Thyroid gland (tissue), 4 donors: ENCODE measurements around the gene GPC5. TPM values are rescaled to one million over a fixed set of nuclear protein-coding genes. Genes with fewer than 3 reads are reported as not detected.

Experiments used
- DNase-seq, 2 donors: peaks; one replicate each; pipeline ENCODE4 v3.0.0-alpha.2; 2019
- H3K27ac ChIP-seq, 3 donors: fragments of 200-600 bp; sonication (generic); 1 replicate in 2 of 3; 2 replicates in 1 of 3; pipeline ENCODE4 v1.5.1; 2016 to 2019; ENCODE audit warnings: mild to moderate bottlenecking in 1 of 3, moderate library complexity in 1 of 3
- H3K27me3 ChIP-seq: fragments of 200-600 bp; sonication (generic); one replicate; pipeline ENCODE4 v1.5.1; 2019
- H3K36me3 ChIP-seq, 2 donors: fragments of 200-600 bp; sonication (generic); one replicate each; pipeline ENCODE4 v1.5.1; 2016 to 2019
- H3K4me1 ChIP-seq, 2 donors: fragments of 200-600 bp; sonication (generic); one replicate each; pipeline ENCODE4 v1.5.1; 2017 to 2019
- H3K4me3 ChIP-seq, 3 donors: fragments of 200-600 bp; sonication (generic); replicated peaks in 1 of 3; 1 replicate in 2 of 3; 2 replicates in 1 of 3; pipeline ENCODE4 v1.5.1; 2016; ENCODE audit warnings: mild to moderate bottlenecking in 1 of 3
- H3K9me3 ChIP-seq: fragments of 200-600 bp; sonication (generic); one replicate; pipeline ENCODE4 v1.5.1; 2017
- CTCF ChIP-seq, 6 experiments: fragments of 200-600 bp in 3 of 6; fragments of 450-650 bp in 3 of 6; sonication (generic) in 3 of 6; IDR thresholded peaks; one replicate each; pipeline ENCODE4 v1.5.1; 2016 to 2019; ENCODE audit warnings: antibody characterized with exemption in 6 of 6, mild to moderate bottlenecking in 2 of 6, inconsistent platforms in 1 of 6, moderate library complexity in 1 of 6
- POLR2A ChIP-seq, 2 donors: fragments of 450-650 bp; IDR thresholded peaks; one replicate each; pipeline ENCODE4 v1.6.1; 2017; ENCODE audit warnings: antibody characterized with exemption in 2 of 2, mild to moderate bottlenecking in 2 of 2, moderate library complexity in 1 of 2
- WGBS, 2 donors: methylation state at CpG; one replicate each; pipeline ENCODE4 v1.1.5; 2017; 5-methylcytosine and 5-hydroxymethylcytosine counted together
- intact Hi-C: fragments of 100-400 bp; cut with DNase I; formaldehyde crosslinking; loops from one replicate; pipeline ENCODE4 v1.15.1; 2023
- total RNA-seq, 4 donors: library from RNA; depleted of rRNA; stranded (reverse); fragments of >200 nt; gene quantifications; one replicate each; pipeline ENCODE4 v1.2.3, GENCODE V29; 2016

Gene GPC5
- total RNA-seq, 4 donors from 2014 or later = 0.67 to 2.3 (median 1.3) TPM

- TF ChIP-seq POLR2A (IDR thresholded peaks at IDR 0.05) (no peak), CTCF (IDR thresholded peaks at IDR 0.05) (no peak)
- 69% methylated on average over 4 of the region's 4 CpGs for WGBS, 2 donors
- Histone ChIP-seq H3K27ac (no peak overlapping the region), H3K4me3 (no peak overlapping the region), H3K9me3 (no peaks in the 10 kb centered on the region), H3K27me3 (no peaks in the 10 kb centered on the region), H3K4me1 (no peaks in the 10 kb centered on the region), H3K36me3 (no peaks in the 10 kb centered on the region)
- intact Hi-C loops = no loop called here
- DNase-seq = no peak
Measured at GRCh38 chr13:92626274-92626673, 1227.9 kb downstream of the GPC5 start.

GRCh38 chr13:92640936-92641335 lies 1242.5 kb downstream of the GPC5 start:
- WGBS, 2 donors = 89 to 90% methylated on average over 5 of the region's 5 CpGs
- intact Hi-C loops = no loop called here
- TF ChIP-seq POLR2A (IDR thresholded peaks at IDR 0.05) = no peak
- TF ChIP-seq CTCF (IDR thresholded peaks at IDR 0.05) = no peak

GRCh38 chr13:92649140-92649813 lies 1250.9 kb downstream of the GPC5 start:
- intact Hi-C loops = no loop called here

More at GRCh38 chr13:92640936-92641335, 1242.5 kb downstream of the GPC5 start:
- Histone ChIP-seq H3K4me1 (no peaks in the 10 kb centered on the region), H3K27me3 (no peaks in the 10 kb centered on the region), H3K27ac (no peak overlapping the region), H3K4me3 (no peak overlapping the region), H3K36me3 (no peaks in the 10 kb centered on the region), H3K9me3 (no peaks in the 10 kb centered on the region)
- no peak for DNase-seq

GRCh38 chr13:92656103-92656502 lies 1257.7 kb downstream of the GPC5 start:
- no peak for TF ChIP-seq CTCF (IDR thresholded peaks at IDR 0.05)
- TF ChIP-seq POLR2A (IDR thresholded peaks at IDR 0.05) = no peak
- no peaks in the 10 kb centered on the region for H3K36me3 ChIP-seq
- intact Hi-C loops = no loop called here
- H3K27me3 ChIP-seq = no peaks in the 10 kb centered on the region
- H3K4me3 ChIP-seq = no peak overlapping the region
- H3K27ac ChIP-seq = no peak overlapping the region
- no peaks in the 10 kb centered on the region for H3K4me1 ChIP-seq
- no peaks in the 10 kb centered on the region for H3K9me3 ChIP-seq
- no peak for DNase-seq
- 94 to 98% methylated on average over 1 of the region's 1 CpG for WGBS, 2 donors

More at GRCh38 chr13:92649140-92649813, 1250.9 kb downstream of the GPC5 start:
- no peaks in the 10 kb centered on the region for H3K27me3 ChIP-seq
- H3K36me3 ChIP-seq = no peaks in the 10 kb centered on the region
- DNase-seq = no peak
- no peaks in the 10 kb centered on the region for H3K4me1 ChIP-seq
- no peak overlapping the region for H3K27ac ChIP-seq
- no peaks in the 10 kb centered on the region for H3K9me3 ChIP-seq
- H3K4me3 ChIP-seq = no peak overlapping the region
- TF ChIP-seq POLR2A (IDR thresholded peaks at IDR 0.05) = no peak
- no peak for TF ChIP-seq CTCF (IDR thresholded peaks at IDR 0.05)

- DNase-seq = no peak
- H3K27me3 ChIP-seq = no peaks in the 10 kb centered on the region
- intact Hi-C loops = no loop called here
Measured at GRCh38 chr13:92656648-92657047, 1258.2 kb downstream of the GPC5 start.

More at GRCh38 chr13:92656648-92657047, 1258.2 kb downstream of the GPC5 start:
- no peaks in the 10 kb centered on the region for H3K36me3 ChIP-seq
- H3K9me3 ChIP-seq = no peaks in the 10 kb centered on the region
- WGBS, 2 donors = 84 to 91% methylated on average over 7 of the region's 7 CpGs
- H3K4me1 ChIP-seq = no peaks in the 10 kb centered on the region
- no peak overlapping the region for H3K4me3 ChIP-seq
- no peak for TF ChIP-seq CTCF (IDR thresholded peaks at IDR 0.05)
- no peak for TF ChIP-seq POLR2A (IDR thresholded peaks at IDR 0.05)
- H3K27ac ChIP-seq = no peak overlapping the region
